HG02870 (cell line): ENCODE results near the gene NFASC.

Experiments used
- ATAC-seq: cut with Tn5 transposase; IDR thresholded peaks from one replicate; pipeline ENCODE4 v1.9.1; 2021; ENCODE audit warnings: mild to moderate bottlenecking, moderate library complexity; ENCODE audit not compliant: unreplicated experiment

NFASC gene

GRCh38 chr1:204979306-204979705, 108.6 kb downstream of the NFASC start:
- ATAC-seq: no peak

GRCh38 chr1:204979891-204980649, 109.4 kb downstream of the NFASC start:
- no peak for ATAC-seq

DNA sequence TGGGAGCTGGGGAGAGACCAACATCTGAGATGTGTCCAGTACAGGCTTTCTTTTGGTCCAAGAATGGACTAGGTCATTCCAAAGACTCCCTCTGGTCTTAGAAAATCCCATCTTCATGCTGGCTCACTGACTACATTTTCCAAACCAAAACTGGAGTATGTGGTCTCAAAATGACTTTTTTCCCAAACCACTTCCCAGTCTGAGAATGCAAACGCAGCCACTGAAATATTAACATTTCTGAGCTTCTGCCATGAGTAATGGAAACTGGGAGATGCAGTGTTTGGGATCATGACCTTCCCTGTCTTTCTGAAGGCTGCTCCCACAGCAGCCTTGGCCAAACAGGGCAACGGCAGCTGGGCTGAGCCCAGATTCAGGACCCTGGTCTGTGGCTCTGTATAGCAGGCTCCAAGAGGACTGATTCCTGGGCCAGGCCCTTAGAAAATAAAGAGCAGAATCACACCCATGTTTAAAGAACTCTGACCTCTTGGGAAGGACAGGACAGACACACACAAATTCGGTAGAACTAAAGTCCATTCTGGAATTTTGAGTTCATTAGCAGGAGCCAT, 110.3 kb downstream of the NFASC start:
- no peak for ATAC-seq

GRCh38 chr1:204983136-204983535, 112.5 kb downstream of the NFASC start:
- no peak for ATAC-seq

DNA sequence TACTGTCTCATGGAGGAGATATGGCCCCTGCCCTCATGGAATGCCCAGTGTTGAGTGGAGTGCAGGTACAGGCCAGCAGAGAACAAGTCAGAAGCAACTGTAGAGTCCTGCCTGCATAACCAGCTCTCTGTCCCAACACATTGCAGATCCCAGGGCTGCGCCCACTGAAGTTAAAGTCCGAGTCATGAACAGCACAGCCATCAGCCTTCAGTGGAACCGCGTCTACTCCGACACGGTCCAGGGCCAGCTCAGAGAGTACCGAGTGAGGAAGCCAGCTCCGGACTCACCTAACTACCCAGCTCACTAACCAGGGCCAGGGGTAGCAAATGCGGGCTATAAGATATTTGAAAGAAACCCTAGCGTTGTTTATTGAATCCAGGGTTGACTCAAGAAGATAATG, 113.2 kb downstream of the NFASC start:
- ATAC-seq: no peak

GRCh38 chr1:204984499-204984898, 113.8 kb downstream of the NFASC start:
- no peak for ATAC-seq

DNA sequence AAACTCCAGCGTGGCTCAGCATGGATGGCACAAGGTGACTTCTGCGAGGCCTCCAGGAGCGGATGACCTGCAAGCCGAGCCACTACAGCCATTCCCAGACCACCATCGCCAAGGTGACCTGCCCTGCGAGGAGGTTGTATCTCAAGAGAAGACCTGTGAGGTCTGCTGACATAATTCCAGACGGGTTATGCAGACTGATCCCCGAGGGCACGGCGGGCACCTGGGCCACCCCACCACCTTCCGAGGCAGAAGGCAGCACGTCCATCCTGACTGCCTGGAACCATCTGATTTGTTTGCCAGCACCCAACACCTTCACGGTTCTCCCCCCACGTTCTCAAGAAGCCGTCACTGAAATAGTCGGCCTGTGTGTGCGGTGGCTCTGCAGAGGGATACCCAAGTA, 115.5 kb downstream of the NFASC start:
- no peak for ATAC-seq

DNA sequence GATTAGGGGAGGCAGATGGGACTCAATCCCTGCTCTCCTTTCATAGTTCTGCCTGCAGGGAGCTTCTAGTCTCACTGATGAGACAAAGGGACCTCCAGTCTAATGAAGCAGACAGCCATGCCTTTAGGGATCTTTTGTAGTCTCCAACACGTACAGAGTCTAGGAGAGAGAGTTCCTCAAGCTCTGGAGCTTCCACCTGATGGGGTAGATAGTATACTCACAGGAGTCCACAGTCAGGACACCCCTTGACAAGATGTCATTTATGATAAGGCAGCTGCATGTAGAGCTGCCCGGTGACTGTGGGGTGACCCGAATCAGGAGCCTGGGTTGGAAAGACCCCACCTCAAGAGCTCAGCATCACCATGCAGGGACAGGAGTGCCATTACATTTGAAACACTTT, 117.0 kb downstream of the NFASC start:
- no peak for ATAC-seq

GRCh38 chr1:204988196-204988595, 117.5 kb downstream of the NFASC start:
- no peak for ATAC-seq

GRCh38 chr1:204989266-204990058, 118.8 kb downstream of the NFASC start:
- no peak for ATAC-seq

- ATAC-seq: no peak
Observed at GRCh38 chr1:204990059-204990664, 119.5 kb downstream of the NFASC start.

GRCh38 chr1:204990721-204991341, 120.2 kb downstream of the NFASC start:
- ATAC-seq: no peak

DNA sequence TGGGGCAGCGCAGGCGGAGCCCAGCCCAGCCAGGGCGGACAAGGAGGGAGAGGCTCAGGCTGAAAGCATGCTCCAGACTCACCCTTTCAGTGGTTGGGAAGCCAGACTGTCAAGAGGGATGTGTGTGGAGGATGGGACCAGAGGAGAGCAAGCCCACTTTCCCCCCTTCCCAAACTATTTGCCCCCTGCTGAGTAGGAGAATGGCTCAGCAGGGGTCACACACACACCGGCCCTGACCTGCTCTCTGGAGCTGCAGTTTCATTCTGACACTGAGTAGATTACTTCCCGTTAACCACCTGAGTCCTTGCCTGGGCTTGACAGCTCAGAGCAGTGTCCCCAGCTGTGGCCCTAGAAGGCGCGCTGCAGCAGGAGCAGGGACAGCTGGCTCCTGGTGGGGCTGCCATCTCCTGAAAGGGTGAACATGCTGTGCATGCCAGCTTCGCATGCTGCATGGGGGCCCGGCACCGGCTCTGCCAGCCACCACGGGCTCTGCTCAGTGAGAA, 120.7 kb downstream of the NFASC start:
- ATAC-seq: no peak

GRCh38 chr1:204992201-204992997, 121.7 kb downstream of the NFASC start:
- no peak for ATAC-seq

DNA sequence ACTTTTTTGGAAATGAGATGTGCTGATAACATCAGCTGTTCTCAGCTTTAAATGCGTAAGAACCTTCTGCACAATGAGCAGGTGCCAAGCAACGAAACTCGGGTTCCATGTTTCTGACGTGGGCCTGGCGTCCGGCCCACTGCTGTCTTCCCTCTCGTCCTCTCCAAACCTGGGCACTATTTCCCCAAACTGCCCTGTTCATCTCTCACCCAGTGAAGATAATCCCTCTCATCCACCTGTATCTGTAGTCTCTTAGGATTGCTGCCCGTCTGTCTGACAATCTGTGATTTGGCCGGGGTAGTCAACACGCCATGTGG, 122.3 kb downstream of the NFASC start:
- ATAC-seq: no peak

DNA sequence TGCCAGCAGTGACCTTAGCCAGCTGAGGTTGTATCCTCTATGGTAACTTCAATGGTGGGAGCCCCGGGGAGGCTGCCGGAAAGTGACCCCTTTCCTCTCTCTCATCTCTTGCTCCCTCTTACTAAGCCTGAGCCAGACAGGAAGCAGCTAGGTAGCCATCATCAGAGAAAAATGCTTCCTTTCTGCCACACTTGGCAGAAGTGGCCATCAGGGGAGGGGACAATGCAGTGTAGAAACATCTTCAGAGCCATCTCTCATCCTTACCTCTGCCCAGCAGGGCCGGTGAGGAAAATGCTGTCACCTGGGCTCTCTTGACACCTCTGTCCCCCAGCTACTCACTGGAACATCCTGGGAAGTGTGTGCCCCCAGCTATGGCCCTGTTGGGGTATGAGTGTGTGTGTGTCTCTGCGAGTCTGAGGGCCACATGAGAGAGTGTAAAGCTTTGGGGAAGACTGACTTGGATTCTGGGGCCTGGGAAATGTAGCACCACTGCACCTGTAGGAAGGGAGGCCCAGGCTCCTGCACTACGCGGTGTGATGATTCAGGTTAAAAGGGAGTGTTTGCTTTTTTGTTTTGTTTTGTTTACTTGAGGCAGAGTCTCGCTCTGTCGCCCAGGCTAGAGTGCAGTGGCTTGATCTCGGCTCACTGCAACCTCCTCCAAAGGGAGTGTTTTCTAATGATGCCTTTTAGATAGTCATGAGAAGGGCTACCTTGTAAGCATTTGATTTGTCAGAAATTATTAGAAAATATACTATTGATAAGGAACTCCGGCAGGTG, 123.6 kb downstream of the NFASC start:
- no peak for ATAC-seq

- no peak for ATAC-seq
Observed at GRCh38 chr1:204996981-204997380, 126.3 kb downstream of the NFASC start.

DNA sequence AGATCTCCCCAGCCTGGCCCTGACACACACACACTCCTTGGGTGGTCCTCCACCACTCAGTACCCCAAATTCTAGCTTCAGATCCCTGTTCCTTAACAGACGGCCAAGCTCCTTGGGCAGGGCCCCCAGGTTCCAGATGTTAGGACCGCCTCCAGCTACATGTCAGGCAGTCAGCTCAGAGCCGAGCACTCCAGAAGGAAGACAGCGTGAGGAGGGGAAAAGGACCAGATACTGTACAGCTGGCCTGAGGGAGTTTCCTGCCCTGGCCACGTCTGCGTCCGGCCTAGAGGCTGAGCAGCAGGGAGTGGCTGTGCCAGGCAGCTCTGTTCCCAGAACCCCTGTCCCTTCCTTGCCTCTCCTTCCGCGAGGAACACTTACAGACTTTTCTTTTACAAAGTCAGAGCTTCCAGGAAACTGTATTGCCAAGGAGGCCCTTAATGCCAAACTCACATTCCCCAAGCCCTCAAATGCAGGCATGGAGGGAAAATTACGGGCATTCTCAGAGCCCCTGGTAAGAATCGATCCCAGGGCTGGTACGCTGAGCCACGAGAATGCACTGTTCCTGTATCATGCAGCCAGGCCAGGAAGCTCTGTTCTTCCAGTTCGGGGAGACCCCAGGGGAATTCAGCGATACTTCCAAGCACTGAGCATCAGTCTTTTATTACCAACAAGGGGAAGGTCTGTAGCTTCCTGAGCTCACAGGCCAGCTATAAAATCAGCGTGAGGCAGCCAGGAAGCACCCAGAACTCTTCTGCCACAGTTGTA, 127.1 kb downstream of the NFASC start:
- no peak for ATAC-seq

- ATAC-seq: no peak
Observed at GRCh38 chr1:205001162-205001561, 130.5 kb downstream of the NFASC start.
